ENCODE data around the gene TRIM33. TPM values are rescaled to one million over a fixed set of nuclear protein-coding genes. Genes with fewer than 3 reads are reported as not detected.
"Not testable (repeated sequence)": the region's sequence is repeated elsewhere in the genome, so short reads cannot be mapped to it uniquely, and the experiment has no call there.

The TRIM33 gene
- total and polyA plus RNA-seq, 3 donors from 2014 or later, result 63.7 to 88.7 (median 67.9) TPM

DNA sequence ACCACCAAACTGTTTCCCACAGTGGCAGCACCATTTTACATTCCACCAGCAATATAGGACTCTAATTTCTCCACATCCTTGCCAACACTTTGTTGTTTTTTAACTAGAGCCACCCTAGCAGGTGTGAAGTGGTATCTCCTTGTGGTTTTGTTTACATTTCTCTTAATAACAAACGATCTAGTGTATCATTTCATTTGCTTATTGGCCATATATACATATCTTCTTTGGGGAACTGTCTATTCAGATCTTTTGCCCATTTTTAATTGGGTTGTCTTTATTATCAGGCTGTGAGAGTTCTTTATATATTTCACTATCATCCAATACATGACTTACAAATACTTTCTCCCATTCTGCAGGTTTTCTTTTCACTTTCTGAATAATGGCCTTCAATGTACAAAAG, 18.0 kb downstream of the TRIM33 start:
- no peak overlapping the region for H3K27ac ChIP-seq
- no peaks in the 10 kb centered on the region for H3K4me1 ChIP-seq
- H3K27me3 ChIP-seq, result no peaks in the 10 kb centered on the region
- no peak overlapping the region for H3K4me3 ChIP-seq
- no peak for DNase-seq
- WGBS, 2 donors, result 79 to 97% methylated on average over 1 of the region's 1 CpG
- H3K36me3 ChIP-seq (ENCODE audit: low read depth, missing control alignments), result no peaks in the 10 kb centered on the region
- TF ChIP-seq, protein P1, sequence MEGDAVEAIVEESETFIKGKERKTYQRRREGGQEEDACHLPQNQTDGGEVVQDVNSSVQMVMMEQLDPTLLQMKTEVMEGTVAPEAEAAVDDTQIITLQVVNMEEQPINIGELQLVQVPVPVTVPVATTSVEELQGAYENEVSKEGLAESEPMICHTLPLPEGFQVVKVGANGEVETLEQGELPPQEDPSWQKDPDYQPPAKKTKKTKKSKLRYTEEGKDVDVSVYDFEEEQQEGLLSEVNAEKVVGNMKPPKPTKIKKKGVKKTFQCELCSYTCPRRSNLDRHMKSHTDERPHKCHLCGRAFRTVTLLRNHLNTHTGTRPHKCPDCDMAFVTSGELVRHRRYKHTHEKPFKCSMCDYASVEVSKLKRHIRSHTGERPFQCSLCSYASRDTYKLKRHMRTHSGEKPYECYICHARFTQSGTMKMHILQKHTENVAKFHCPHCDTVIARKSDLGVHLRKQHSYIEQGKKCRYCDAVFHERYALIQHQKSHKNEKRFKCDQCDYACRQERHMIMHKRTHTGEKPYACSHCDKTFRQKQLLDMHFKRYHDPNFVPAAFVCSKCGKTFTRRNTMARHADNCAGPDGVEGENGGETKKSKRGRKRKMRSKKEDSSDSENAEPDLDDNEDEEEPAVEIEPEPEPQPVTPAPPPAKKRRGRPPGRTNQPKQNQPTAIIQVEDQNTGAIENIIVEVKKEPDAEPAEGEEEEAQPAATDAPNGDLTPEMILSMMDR (IDR thresholded peaks at IDR 0.05), result no peak
- no peak for TF ChIP-seq POLR2A (IDR thresholded peaks at IDR 0.05)
- intact Hi-C loops (cut with DNase I; ENCODE audit: low total_unique reads), result no loop called here
- no peaks in the 10 kb centered on the region for H3K9me3 ChIP-seq

DNA sequence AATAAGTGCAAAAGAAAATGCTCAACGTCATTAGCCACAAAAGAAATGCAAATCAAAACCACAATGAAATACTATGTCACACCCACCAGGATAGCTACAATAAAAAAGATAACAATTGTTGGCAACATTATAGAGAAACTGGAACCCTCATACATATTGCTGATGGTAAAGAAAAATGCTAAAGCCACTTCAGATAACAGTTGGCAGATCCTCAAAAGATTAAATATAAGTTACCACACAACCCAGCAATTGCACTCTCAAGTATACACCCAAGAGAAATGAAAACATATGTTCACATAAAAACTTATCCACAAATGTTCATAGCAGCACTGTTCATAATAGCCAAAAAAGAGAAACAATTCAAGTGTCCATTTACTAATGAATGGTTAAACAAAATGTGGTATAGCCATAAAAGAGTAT, 20.7 kb downstream of the TRIM33 start:
- no peak overlapping the region for H3K4me3 ChIP-seq
- WGBS, 2 donors, result 44 to 53% methylated on average over 1 of the region's 1 CpG
- intact Hi-C loops (cut with DNase I; ENCODE audit: low total_unique reads), result no loop called here
- H3K27me3 ChIP-seq, result no peaks in the 10 kb centered on the region
- no peaks in the 10 kb centered on the region for H3K9me3 ChIP-seq
- H3K4me1 ChIP-seq, result no peaks in the 10 kb centered on the region
- TF ChIP-seq, protein P1 (IDR thresholded peaks at IDR 0.05), result no peak
- no peak for TF ChIP-seq POLR2A (IDR thresholded peaks at IDR 0.05)
- H3K27ac ChIP-seq, result no peak overlapping the region
- DNase-seq, result no peak
- H3K36me3 ChIP-seq (ENCODE audit: low read depth, missing control alignments), result no peaks in the 10 kb centered on the region

DNA sequence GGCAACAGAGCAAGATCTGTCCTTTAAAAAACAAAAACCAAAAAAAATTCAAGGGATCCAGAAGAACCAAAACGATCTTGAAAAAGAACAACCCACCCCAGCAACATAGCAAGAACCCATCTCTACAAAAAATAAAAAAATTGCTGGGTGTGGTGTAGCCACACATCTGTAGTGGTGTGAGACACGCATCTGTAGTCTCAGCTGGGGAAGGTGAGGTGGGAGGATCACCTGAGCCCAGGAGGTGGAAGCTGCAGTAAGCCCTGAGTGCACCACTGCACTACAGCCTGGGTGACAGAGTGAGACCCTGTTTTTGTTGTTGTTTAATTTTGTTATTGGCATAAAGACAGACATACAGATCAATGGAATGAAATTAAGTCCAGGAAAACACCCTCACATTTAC, 22.3 kb downstream of the TRIM33 start:
- Histone ChIP-seq H3K36me3 (ENCODE audit: low read depth, missing control alignments) (no peaks in the 10 kb centered on the region), H3K4me3 (no peak overlapping the region), H3K27me3 (no peaks in the 10 kb centered on the region), H3K27ac (no peak overlapping the region), H3K9me3 (no peaks in the 10 kb centered on the region), H3K4me1 (no peaks in the 10 kb centered on the region)
- no peak for DNase-seq
- 85% methylated on average over 2 of the region's 2 CpGs for WGBS, 2 donors
- TF ChIP-seq, protein P1 (IDR thresholded peaks at IDR 0.05), result no peak
- TF ChIP-seq POLR2A (IDR thresholded peaks at IDR 0.05), result no peak
- intact Hi-C loops (cut with DNase I; ENCODE audit: low total_unique reads), result no loop called here

DNA sequence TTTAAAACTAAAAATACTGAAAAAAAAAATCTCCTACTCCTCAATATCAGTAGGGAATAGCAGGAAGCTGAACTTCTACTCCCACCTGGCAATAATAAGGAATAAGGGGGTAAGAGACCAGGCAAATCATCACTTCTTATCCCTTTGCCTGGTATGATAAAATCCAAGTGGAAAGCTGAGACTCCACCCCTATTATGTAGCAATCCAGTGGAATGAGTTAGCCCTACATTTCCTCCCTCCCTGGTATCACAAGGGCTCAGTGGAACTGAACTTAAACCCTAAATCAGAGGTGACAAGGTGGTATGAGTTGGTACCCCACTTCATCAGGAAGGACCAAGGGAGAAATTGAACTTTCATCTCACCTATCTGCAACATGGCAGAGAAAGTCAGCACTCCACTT, 25.7 kb downstream of the TRIM33 start:
- no peaks in the 10 kb centered on the region for H3K27me3 ChIP-seq
- no peak for DNase-seq
- H3K4me3 ChIP-seq, result no peak overlapping the region
- H3K36me3 ChIP-seq (ENCODE audit: low read depth, missing control alignments), result no peaks in the 10 kb centered on the region
- no peak overlapping the region for H3K27ac ChIP-seq
- intact Hi-C loops (cut with DNase I; ENCODE audit: low total_unique reads), result no loop called here
- no peaks in the 10 kb centered on the region for H3K9me3 ChIP-seq
- no peak for TF ChIP-seq POLR2A (IDR thresholded peaks at IDR 0.05)
- H3K4me1 ChIP-seq, result no peaks in the 10 kb centered on the region

DNA sequence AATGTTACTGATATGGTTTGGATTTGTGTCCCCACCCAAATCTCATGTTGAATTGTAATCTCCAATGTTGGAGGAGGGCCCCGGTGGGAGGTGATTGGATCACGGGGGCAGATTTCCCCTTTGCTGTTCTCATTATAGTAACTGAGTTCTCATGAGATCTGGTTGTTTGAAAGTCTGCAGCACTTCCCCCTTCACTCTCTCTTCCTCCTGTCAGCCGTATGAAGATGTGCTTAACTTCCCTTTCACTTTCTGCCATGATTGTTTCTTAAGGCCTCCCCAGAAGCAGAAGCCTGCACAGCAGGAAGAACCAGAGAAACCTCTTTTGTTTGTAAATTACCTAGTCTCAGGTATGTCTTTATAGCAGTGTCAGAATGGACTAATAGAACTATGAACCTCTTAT, 28.4 kb downstream of the TRIM33 start:
- Histone ChIP-seq H3K27me3 (no peaks in the 10 kb centered on the region), H3K9me3 (no peaks in the 10 kb centered on the region), H3K27ac (no peak overlapping the region), H3K4me3 (no peak overlapping the region), H3K4me1 (no peaks in the 10 kb centered on the region), H3K36me3 (ENCODE audit: low read depth, missing control alignments) (no peaks in the 10 kb centered on the region)
- intact Hi-C loops (cut with DNase I; ENCODE audit: low total_unique reads), result no loop called here
- DNase-seq, result no peak
- WGBS, 2 donors, result 70 to 75% methylated on average over 3 of the region's 3 CpGs
- TF ChIP-seq, protein P1 (IDR thresholded peaks at IDR 0.05), result no peak
- no peak for TF ChIP-seq POLR2A (IDR thresholded peaks at IDR 0.05)

DNA sequence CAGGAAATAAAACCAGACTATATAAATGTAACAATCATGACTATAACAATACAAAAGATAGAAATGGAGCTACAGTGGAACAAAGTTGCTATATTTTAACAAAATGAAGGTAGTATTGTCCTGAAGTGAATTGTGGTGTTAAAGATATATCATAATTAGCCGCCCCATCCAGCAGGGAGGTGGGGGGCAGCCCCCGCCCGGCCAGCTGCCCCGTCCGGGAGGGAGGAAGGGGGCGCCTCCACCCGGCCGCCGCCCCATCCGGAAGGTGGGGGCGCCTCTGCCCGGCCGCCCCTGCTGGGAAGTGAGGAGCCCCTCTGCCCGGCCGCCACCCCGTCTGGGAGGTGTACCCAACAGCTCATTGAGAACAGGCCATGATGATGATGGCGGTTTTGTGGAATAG, 31.4 kb downstream of the TRIM33 start:
- intact Hi-C loops (cut with DNase I; ENCODE audit: low total_unique reads); H3K27ac ChIP-seq; H3K4me1 ChIP-seq; H3K9me3 ChIP-seq; H3K4me3 ChIP-seq; H3K36me3 ChIP-seq (ENCODE audit: low read depth, missing control alignments); H3K27me3 ChIP-seq; DNase-seq: not testable (repeated sequence)
- 93 to 97% methylated on average over 15 to 17 of the region's 17 CpGs for WGBS, 2 donors
